Thyroid gland (tissue), 4 donors: Measurements from ENCODE around the gene ZNF804A.

Source experiments
- POLR2A ChIP-seq, 2 donors: fragments of 450-650 bp; IDR thresholded peaks; one replicate each; pipeline ENCODE4 v1.6.1; 2017; ENCODE audit warnings: antibody characterized with exemption in 2 of 2, mild to moderate bottlenecking in 2 of 2, moderate library complexity in 1 of 2
- TF ChIP-seq, protein P1 (sequence below), 6 experiments: fragments of 200-600 bp in 3 of 6; fragments of 450-650 bp in 3 of 6; sonication (generic) in 3 of 6; IDR thresholded peaks; one replicate each; pipeline ENCODE4 v1.5.1; 2016 to 2019; ENCODE audit warnings: antibody characterized with exemption in 6 of 6, mild to moderate bottlenecking in 2 of 6, inconsistent platforms in 1 of 6, moderate library complexity in 1 of 6

DNA sequence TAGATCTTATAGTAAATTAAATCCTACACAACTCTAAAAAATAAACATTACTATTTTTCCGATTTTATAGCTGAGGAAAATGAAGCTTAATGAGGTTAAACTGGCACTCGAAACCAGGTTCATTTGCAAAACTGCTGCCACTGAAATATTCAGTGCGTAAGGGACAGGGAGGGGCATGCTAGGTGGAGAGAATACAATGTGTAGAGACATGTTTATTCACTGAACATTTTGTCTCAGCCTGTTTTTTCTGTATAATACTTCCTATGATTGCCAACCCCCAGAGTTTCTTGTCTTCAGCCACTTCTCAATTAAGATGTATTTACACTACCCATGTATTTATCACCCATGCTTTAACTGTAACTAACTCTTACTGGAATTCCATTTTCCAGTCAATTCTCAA is 31.6 kb upstream of the ZNF804A start:
- TF ChIP-seq, protein P1, sequence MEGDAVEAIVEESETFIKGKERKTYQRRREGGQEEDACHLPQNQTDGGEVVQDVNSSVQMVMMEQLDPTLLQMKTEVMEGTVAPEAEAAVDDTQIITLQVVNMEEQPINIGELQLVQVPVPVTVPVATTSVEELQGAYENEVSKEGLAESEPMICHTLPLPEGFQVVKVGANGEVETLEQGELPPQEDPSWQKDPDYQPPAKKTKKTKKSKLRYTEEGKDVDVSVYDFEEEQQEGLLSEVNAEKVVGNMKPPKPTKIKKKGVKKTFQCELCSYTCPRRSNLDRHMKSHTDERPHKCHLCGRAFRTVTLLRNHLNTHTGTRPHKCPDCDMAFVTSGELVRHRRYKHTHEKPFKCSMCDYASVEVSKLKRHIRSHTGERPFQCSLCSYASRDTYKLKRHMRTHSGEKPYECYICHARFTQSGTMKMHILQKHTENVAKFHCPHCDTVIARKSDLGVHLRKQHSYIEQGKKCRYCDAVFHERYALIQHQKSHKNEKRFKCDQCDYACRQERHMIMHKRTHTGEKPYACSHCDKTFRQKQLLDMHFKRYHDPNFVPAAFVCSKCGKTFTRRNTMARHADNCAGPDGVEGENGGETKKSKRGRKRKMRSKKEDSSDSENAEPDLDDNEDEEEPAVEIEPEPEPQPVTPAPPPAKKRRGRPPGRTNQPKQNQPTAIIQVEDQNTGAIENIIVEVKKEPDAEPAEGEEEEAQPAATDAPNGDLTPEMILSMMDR (IDR thresholded peaks at IDR 0.05): no peak
- TF ChIP-seq POLR2A (IDR thresholded peaks at IDR 0.05): no peak
